Stomach (tissue), 4 donors: Measurements from ENCODE around the gene RNU6-9.

Experiments used
- CTCF ChIP-seq, 7 experiments: fragments of 450-650 bp in 4 of 7; fragments of 200-600 bp in 3 of 7; sonication (generic) in 3 of 7; IDR thresholded peaks; one replicate each; pipeline ENCODE4 v1.5.1; 2016 to 2019; ENCODE audit warnings: antibody characterized with exemption in 7 of 7, control low read depth in 2 of 7, mild to moderate bottlenecking in 1 of 7
- EP300 ChIP-seq: sonication (generic); formaldehyde crosslinking; IDR thresholded peaks from one replicate; pipeline ENCODE4 v1.6.1; 2017; ENCODE audit warnings: antibody characterized with exemption
- POLR2A ChIP-seq, 4 donors: fragments of 450-650 bp; IDR thresholded peaks; one replicate each; pipeline ENCODE4 v1.6.1; 2016; ENCODE audit warnings: antibody characterized with exemption in 4 of 4, control low read depth in 2 of 4, mild to moderate bottlenecking in 1 of 4, moderate library complexity in 1 of 4
- POLR2AphosphoS5 ChIP-seq, 3 donors: sonication (generic); formaldehyde crosslinking; IDR thresholded peaks; one replicate each; pipeline ENCODE4 v1.6.1; 2016; ENCODE audit warnings: antibody characterized with exemption in 3 of 3

DNA sequence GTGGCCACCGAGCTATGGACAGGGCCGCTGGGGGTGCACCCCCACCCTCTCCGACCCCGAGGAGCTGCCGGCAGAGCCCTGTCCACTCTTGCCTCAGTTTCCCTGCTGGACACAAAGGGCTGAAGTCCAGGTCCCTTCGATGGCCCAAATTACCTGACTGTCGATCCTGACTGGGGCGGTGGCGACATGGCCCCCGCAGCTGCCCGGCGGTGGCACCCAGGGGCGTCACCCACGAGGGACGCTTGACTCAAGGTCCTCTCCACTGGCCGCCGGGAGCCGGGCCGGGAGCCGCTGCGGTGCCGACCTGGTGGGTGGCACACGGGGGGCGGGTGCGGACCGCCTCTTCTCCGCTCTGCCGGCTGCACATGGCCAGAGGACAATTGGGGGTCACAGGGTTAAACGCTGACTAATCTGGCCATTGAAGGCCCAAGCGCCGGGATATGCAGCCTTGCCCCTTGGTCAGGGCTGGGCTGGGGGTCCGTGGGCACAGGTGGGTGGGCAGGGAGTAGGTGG, 48.9 kb downstream of the RNU6-9 start:
- TF ChIP-seq POLR2A (IDR thresholded peaks at IDR 0.05) (no peak), EP300 (no peak), CTCF (IDR thresholded peaks at IDR 0.05) (no peak), POLR2AphosphoS5 (IDR thresholded peaks at IDR 0.05) (no peak)
